ENCODE results near the gene BST1.

Gene BST1

GRCh38 chr4:15779306-15779705 lies 76.4 kb downstream of the BST1 start:
- Histone ChIP-seq H3K27me3 (ENCODE audit: control insufficient read depth, insufficient read depth, low read length) (peaks cover 59% of the 10 kb centered on the region), H3K9me3 (ENCODE audit: control insufficient read depth, insufficient read depth, low read length) (no peaks in the 10 kb centered on the region), H3K36me3 (ENCODE audit: control insufficient read depth, insufficient read depth, low read length) (no peaks in the 10 kb centered on the region), H3K4me1 (ENCODE audit: control insufficient read depth, insufficient read depth, low read length) (peaks cover 5% of the 10 kb centered on the region; the same call in 1 of the 2 replicates), H3K4me3 (ENCODE audit: low read depth, low read length) (peak overlapping the region; percentile 58), H3K9ac (ENCODE audit: low read depth, low read length) (no peak overlapping the region), H3K27ac (ENCODE audit: low read depth, low read length) (peak overlapping the region; percentile 4)

- Histone ChIP-seq H3K4me3 (ENCODE audit: low read depth, low read length) (peak overlapping the region; percentile 58), H3K36me3 (ENCODE audit: control insufficient read depth, insufficient read depth, low read length) (no peaks in the 10 kb centered on the region), H3K4me1 (ENCODE audit: control insufficient read depth, insufficient read depth, low read length) (peaks cover 5% of the 10 kb centered on the region; the same call in 1 of the 2 replicates), H3K9ac (ENCODE audit: low read depth, low read length) (no peak overlapping the region), H3K27me3 (ENCODE audit: control insufficient read depth, insufficient read depth, low read length) (peaks cover 54% of the 10 kb centered on the region), H3K27ac (ENCODE audit: low read depth, low read length) (no peak overlapping the region), H3K9me3 (ENCODE audit: control insufficient read depth, insufficient read depth, low read length) (no peaks in the 10 kb centered on the region)
Observed at GRCh38 chr4:15779809-15780208, 76.9 kb downstream of the BST1 start.

GRCh38 chr4:15781427-15782095 lies 78.7 kb downstream of the BST1 start:
- Histone ChIP-seq H3K4me3 (ENCODE audit: low read depth, low read length) (no peak overlapping the region), H3K9me3 (ENCODE audit: control insufficient read depth, insufficient read depth, low read length) (no peaks in the 10 kb centered on the region), H3K9ac (ENCODE audit: low read depth, low read length) (no peak overlapping the region), H3K27ac (ENCODE audit: low read depth, low read length) (no peak overlapping the region), H3K36me3 (ENCODE audit: control insufficient read depth, insufficient read depth, low read length) (no peaks in the 10 kb centered on the region), H3K4me1 (ENCODE audit: control insufficient read depth, insufficient read depth, low read length) (peaks cover 5% of the 10 kb centered on the region; the same call in 1 of the 2 replicates), H3K27me3 (ENCODE audit: control insufficient read depth, insufficient read depth, low read length) (peaks cover 38% of the 10 kb centered on the region)

Measured in HUES48 (cell line).